Endodermal cell (in vitro differentiated cells): ENCODE measurements around the gene MAP7. TPM values are rescaled to one million over a fixed set of nuclear protein-coding genes. Genes with fewer than 3 reads are reported as not detected.
"Not testable (repeated sequence)": the region's sequence is repeated elsewhere in the genome, so short reads cannot be mapped to it uniquely, and the experiment has no call there.

Source experiments
- DNase-seq: peaks from one replicate; pipeline ENCODE4 v3.0.0-alpha.2; 2017
- H3K27ac ChIP-seq: 2 replicates; pipeline ENCODE4 v1.5.1; 2013; ENCODE audit warnings: mild to moderate bottlenecking, low read depth, low read length, moderate library complexity
- H3K27me3 ChIP-seq: 2 replicates; pipeline ENCODE4 v1.6.1; 2013; ENCODE audit warnings: mild to moderate bottlenecking, low read length, moderate library complexity; ENCODE audit not compliant: insufficient read depth, control insufficient read depth, poor library complexity, severe bottlenecking
- H3K36me3 ChIP-seq: 2 replicates; pipeline ENCODE4 v1.7.0; 2013; ENCODE audit warnings: mild to moderate bottlenecking, low read length, moderate library complexity; ENCODE audit not compliant: control insufficient read depth, insufficient read depth
- H3K4me1 ChIP-seq: one replicate; pipeline ENCODE4 v1.7.0; 2013; ENCODE audit warnings: low read length; ENCODE audit not compliant: control insufficient read depth, insufficient read depth
- H3K4me3 ChIP-seq: 2 replicates; pipeline ENCODE4 v1.5.1; 2013; ENCODE audit warnings: mild to moderate bottlenecking, low read length, moderate library complexity
- H3K9ac ChIP-seq: 2 replicates; pipeline ENCODE4 v1.6.1; 2013; ENCODE audit warnings: mild to moderate bottlenecking, low read length, moderate library complexity; ENCODE audit not compliant: poor library complexity, severe bottlenecking; ENCODE audit errors: extremely low read depth
- H3K9me3 ChIP-seq: 2 replicates; pipeline ENCODE4 v1.6.1; 2013; ENCODE audit warnings: mild to moderate bottlenecking, low read length, moderate library complexity; ENCODE audit not compliant: control insufficient read depth
- H3K27ac Mint-ChIP-seq: 2 replicates; pipeline ENCODE4 v1.8.0; 2020; ENCODE audit warnings: mixed read lengths
- H3K27me3 Mint-ChIP-seq: 2 replicates; pipeline ENCODE4 v1.8.0; 2021; ENCODE audit warnings: mild to moderate bottlenecking, mixed read lengths; ENCODE audit not compliant: insufficient read depth
- H3K36me3 Mint-ChIP-seq: 2 replicates; pipeline ENCODE4 v1.8.0; 2020; ENCODE audit warnings: low read depth, mixed read lengths
- H3K4me1 Mint-ChIP-seq: 2 replicates; pipeline ENCODE4 v1.8.0; 2020; ENCODE audit warnings: mixed read lengths
- H3K4me3 Mint-ChIP-seq: 2 replicates; pipeline ENCODE4 v1.8.0; 2020; ENCODE audit warnings: mild to moderate bottlenecking, moderate library complexity, mixed read lengths
- H3K9me3 Mint-ChIP-seq: 2 replicates; pipeline ENCODE4 v1.8.0; 2020; ENCODE audit warnings: mild to moderate bottlenecking, mixed read lengths
- CTCF ChIP-seq: fragments of 200-600 bp; sonication (generic); conservative IDR thresholded peaks from 2 replicates; pipeline ENCODE4 v1.5.0; 2021; ENCODE audit warnings: antibody characterized with exemption, mild to moderate bottlenecking
- WGBS, 2 experiments: methylation state at CpG; one replicate each; pipeline versions ENCODE4 v1.1.5 to v1.1.7; 2013; ENCODE audit warnings: missing lambda C conversion rate in 2 of 2, mixed read lengths in 1 of 2; ENCODE audit not compliant: insufficient coverage in 1 of 2, insufficient read length in 1 of 2; 5-methylcytosine and 5-hydroxymethylcytosine counted together
- total RNA-seq, 2 donors: library from RNA; stranded (reverse); fragmentation: NEBNext Ultra II Directional in 1 of 2; extraction: Animal tissue kit (Norgen Biotek cat#: 25700) in 1 of 2; gene quantifications; 2 replicates in 1 of 2; 3 replicates in 1 of 2; pipeline ENCODE4 v1.2.1, GENCODE V29; 2021

The MAP7 gene
- total RNA-seq, 2 donors from 2014 or later = 42.4 to 48.7 TPM

- H3K4me1 ChIP-seq = no peaks in the 10 kb centered on the region
- no peak for TF ChIP-seq CTCF
- Mint-ChIP-seq H3K4me1 (peaks cover 18% of the 10 kb centered on the region), H3K9me3 (peaks cover 14% of the 10 kb centered on the region), H3K4me3 (no peak overlapping the region), H3K27ac (no peak overlapping the region), H3K27me3 (no peaks in the 10 kb centered on the region), H3K36me3 (peaks cover 14% of the 10 kb centered on the region)
- H3K9ac ChIP-seq = no peak overlapping the region
- no peak for DNase-seq
- no peaks in the 10 kb centered on the region for H3K36me3 ChIP-seq
- 43% methylated on average over 1 of the region's 1 CpG; no CpG with 5 or more reads in 1 of the 2 experiments for WGBS, 2 experiments
- H3K27ac ChIP-seq = no peak overlapping the region
- no peak overlapping the region for H3K4me3 ChIP-seq
- no peaks in the 10 kb centered on the region for H3K27me3 ChIP-seq
- H3K9me3 ChIP-seq = no peaks in the 10 kb centered on the region
Measured at GRCh38 chr6:136591617-136592016, 41.4 kb upstream of the MAP7 start.

GRCh38 chr6:136590846-136591245 is 40.6 kb upstream of the MAP7 start:
- not testable (repeated sequence) for DNase-seq, H3K9ac ChIP-seq, H3K4me1 ChIP-seq, H3K4me3 Mint-ChIP-seq, H3K36me3 ChIP-seq, H3K27me3 ChIP-seq, H3K27ac ChIP-seq, H3K9me3 ChIP-seq, H3K4me3 ChIP-seq, H3K27ac Mint-ChIP-seq, H3K27me3 Mint-ChIP-seq
- Mint-ChIP-seq H3K9me3 (peaks cover 14% of the 10 kb centered on the region), H3K4me1 (peaks cover 18% of the 10 kb centered on the region), H3K36me3 (peaks cover 14% of the 10 kb centered on the region)
- WGBS, 2 experiments = 98 to 100% methylated on average over 2 of the region's 2 CpGs

- Mint-ChIP-seq H3K27ac (no peak overlapping the region), H3K27me3 (no peaks in the 10 kb centered on the region), H3K4me1 (peaks cover 12% of the 10 kb centered on the region), H3K9me3 (peaks cover 16% of the 10 kb centered on the region), H3K36me3 (peaks cover 16% of the 10 kb centered on the region), H3K4me3 (no peak overlapping the region)
- no peak overlapping the region for H3K4me3 ChIP-seq
- H3K27ac ChIP-seq = no peak overlapping the region
- H3K9ac ChIP-seq = no peak overlapping the region
- H3K27me3 ChIP-seq = no peaks in the 10 kb centered on the region
- TF ChIP-seq CTCF = no peak
- no peaks in the 10 kb centered on the region for H3K4me1 ChIP-seq
- H3K9me3 ChIP-seq = no peaks in the 10 kb centered on the region
- H3K36me3 ChIP-seq = no peaks in the 10 kb centered on the region
- WGBS, 2 experiments = 83 to 92% methylated on average over 1 of the region's 1 CpG
- DNase-seq = no peak
Measured at GRCh38 chr6:136587527-136587926, 37.3 kb upstream of the MAP7 start.

GRCh38 chr6:136586295-136586694 is 36.1 kb upstream of the MAP7 start:
- Histone ChIP-seq H3K36me3 (no peaks in the 10 kb centered on the region), H3K27ac (no peak overlapping the region), H3K4me3 (no peak overlapping the region), H3K9ac (no peak overlapping the region), H3K27me3 (no peaks in the 10 kb centered on the region), H3K9me3 (no peaks in the 10 kb centered on the region), H3K4me1 (no peaks in the 10 kb centered on the region)
- Mint-ChIP-seq H3K27ac (no peak overlapping the region), H3K36me3 (peaks cover 16% of the 10 kb centered on the region), H3K4me1 (peaks cover 4% of the 10 kb centered on the region), H3K4me3 (no peak overlapping the region), H3K9me3 (peaks cover 16% of the 10 kb centered on the region), H3K27me3 (no peaks in the 10 kb centered on the region)
- WGBS, 2 experiments = 71 to 82% methylated on average over 4 of the region's 4 CpGs
- DNase-seq = no peak
- TF ChIP-seq CTCF = no peak

GRCh38 chr6:136585523-136585922 is 35.3 kb upstream of the MAP7 start:
- H3K36me3 Mint-ChIP-seq = peaks cover 11% of the 10 kb centered on the region
- H3K9ac ChIP-seq, H3K27me3 ChIP-seq, H3K4me3 Mint-ChIP-seq, H3K9me3 Mint-ChIP-seq, H3K9me3 ChIP-seq, H3K4me1 ChIP-seq, H3K27me3 Mint-ChIP-seq, H3K27ac ChIP-seq, DNase-seq, H3K36me3 ChIP-seq, H3K4me3 ChIP-seq, H3K27ac Mint-ChIP-seq, H3K4me1 Mint-ChIP-seq: not testable (repeated sequence)
- WGBS, 2 experiments = 89 to 94% methylated on average over 2 of the region's 2 CpGs
